ENCODE data around the gene TLE2. TPM values are rescaled to one million over a fixed set of nuclear protein-coding genes. Genes with fewer than 3 reads are reported as not detected.

Gene TLE2
- total and polyA plus RNA-seq, 9 of the 15 experiments (the other 6 are each of a cell fraction or from before 2014, with no cell fraction given) = 0.35 to 13.1 (median 6.2) TPM

DNA sequence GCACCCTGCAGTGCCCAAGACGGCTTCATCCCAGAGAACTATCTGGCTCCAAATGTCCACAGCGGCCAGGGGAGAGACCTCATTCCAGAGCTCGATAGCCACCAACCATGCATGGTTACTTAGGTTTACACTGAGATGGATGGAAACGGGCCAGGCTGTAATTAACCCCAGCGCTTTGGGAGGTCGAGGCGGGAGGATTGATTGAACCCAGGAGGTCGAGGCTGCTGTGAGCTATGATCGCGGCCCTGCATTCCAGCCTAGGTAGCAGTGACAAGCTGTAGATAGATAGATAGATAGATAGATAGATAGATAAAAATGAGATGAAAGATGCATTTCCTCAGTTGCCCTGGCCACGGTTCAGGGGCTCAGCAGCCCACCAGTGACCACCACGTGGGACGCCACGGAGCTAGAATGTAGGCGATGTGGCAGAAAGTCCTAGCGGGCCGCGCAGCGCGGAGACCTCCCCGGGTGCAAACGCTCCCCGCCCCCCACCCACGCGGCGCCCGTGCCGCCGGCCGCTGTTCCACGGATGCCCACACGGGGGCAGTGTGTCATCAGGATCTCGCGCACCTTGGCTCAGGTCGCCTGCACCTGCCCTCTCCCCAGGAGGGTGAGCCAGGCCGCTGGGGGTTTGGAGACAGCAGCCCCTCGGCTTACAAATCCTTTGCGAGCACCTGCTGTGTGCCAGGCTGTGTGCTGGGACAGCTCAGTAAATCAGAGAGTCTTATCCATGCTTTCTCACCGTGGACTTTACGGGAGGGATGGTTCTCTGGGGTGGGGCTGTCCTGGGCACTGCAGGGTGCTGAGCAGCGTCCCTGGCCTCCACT, 46.7 kb upstream of the TLE2 start (continued):
- peak; percentile 53 to 74 for TF ChIP-seq MAZ (CRISPR knock-in tag; conservative IDR thresholded peaks at IDR 0.05 in 1 of 2, IDR thresholded peaks at IDR 0.05 in 1 of 2)
- TF ChIP-seq ZNF184 (CRISPR knock-in tag; IDR thresholded peaks at IDR 0.05) = no peak
- no peak for TF ChIP-seq IRF9 (tag; IDR thresholded peaks at IDR 0.05)
- peak; percentile 82 to 85 for TF ChIP-seq RAD21 (CRISPR knock-in tag; conservative IDR thresholded peaks at IDR 0.05 in 1 of 2, IDR thresholded peaks at IDR 0.05 in 1 of 2)
- TF ChIP-seq, protein P1, sequence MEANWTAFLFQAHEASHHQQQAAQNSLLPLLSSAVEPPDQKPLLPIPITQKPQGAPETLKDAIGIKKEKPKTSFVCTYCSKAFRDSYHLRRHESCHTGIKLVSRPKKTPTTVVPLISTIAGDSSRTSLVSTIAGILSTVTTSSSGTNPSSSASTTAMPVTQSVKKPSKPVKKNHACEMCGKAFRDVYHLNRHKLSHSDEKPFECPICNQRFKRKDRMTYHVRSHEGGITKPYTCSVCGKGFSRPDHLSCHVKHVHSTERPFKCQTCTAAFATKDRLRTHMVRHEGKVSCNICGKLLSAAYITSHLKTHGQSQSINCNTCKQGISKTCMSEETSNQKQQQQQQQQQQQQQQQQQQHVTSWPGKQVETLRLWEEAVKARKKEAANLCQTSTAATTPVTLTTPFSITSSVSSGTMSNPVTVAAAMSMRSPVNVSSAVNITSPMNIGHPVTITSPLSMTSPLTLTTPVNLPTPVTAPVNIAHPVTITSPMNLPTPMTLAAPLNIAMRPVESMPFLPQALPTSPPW (CRISPR knock-in tag; IDR thresholded peaks at IDR 0.05) = peak; percentile 60
- TF ChIP-seq ZNF124 (CRISPR knock-in tag; IDR thresholded peaks at IDR 0.05) = no peak
- TF ChIP-seq, protein P2, sequence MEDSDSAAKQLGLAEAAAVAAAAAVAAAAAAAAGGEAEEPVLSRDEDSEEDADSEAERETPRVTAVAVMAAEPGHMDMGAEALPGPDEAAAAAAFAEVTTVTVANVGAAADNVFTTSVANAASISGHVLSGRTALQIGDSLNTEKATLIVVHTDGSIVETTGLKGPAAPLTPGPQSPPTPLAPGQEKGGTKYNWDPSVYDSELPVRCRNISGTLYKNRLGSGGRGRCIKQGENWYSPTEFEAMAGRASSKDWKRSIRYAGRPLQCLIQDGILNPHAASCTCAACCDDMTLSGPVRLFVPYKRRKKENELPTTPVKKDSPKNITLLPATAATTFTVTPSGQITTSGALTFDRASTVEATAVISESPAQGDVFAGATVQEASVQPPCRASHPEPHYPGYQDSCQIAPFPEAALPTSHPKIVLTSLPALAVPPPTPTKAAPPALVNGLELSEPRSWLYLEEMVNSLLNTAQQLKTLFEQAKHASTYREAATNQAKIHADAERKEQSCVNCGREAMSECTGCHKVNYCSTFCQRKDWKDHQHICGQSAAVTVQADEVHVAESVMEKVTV (CRISPR knock-in tag; IDR thresholded peaks at IDR 0.05) = peak; percentile 78
- TF ChIP-seq RCOR1 (IDR thresholded peaks at IDR 0.05; ENCODE audit: borderline replicate concordance in 1 of 2, low read depth in 2 of 2, low read length in 2 of 2) = peak in 1 of 2 experiments; percentile 47; a peak in 1 of 4 replicates
- TF ChIP-seq ZBTB26 (CRISPR knock-in tag; IDR thresholded peaks at IDR 0.05) = no peak
- TF ChIP-seq BHLHE40 (IDR thresholded peaks at IDR 0.05; ENCODE audit: low read length) = 0 out of 2 replicates have a peak, but pooled peaks have one; percentile 49
- TF ChIP-seq ZNF212 (CRISPR knock-in tag; IDR thresholded peaks at IDR 0.05) = no peak
- no peak for TF ChIP-seq ZNF445 (CRISPR knock-in tag; IDR thresholded peaks at IDR 0.05; ENCODE audit: low read depth)
- TF ChIP-seq MECOM (CRISPR knock-in tag; IDR thresholded peaks at IDR 0.05) = no peak
- TF ChIP-seq RB1 (IDR thresholded peaks at IDR 0.05; ENCODE audit: low read depth) = peak; percentile 83
- TF ChIP-seq HMGN3 (IDR thresholded peaks at IDR 0.05; ENCODE audit: borderline replicate concordance, extremely low read depth, insufficient read length, low read depth, low read length) = peak; percentile 51
